IPS-18c (cell line): Measurements from ENCODE around the gene CDA.
A peak's percentile ranks its signal among the peaks of the same experiment; 100 is the strongest.

Source experiments
- H3K4me3 ChIP-seq: 2 replicates; pipeline ENCODE4 v1.7.0; 2013; ENCODE audit warnings: low read depth, mild to moderate bottlenecking, low read length, moderate library complexity; ENCODE audit not compliant: insufficient read depth
- H3K9me3 ChIP-seq: one replicate; pipeline ENCODE4 v1.6.1; 2013; ENCODE audit warnings: mild to moderate bottlenecking, low read length, moderate library complexity; ENCODE audit not compliant: control insufficient read depth, insufficient read depth

The CDA gene

GRCh38 chr1:20626524-20626923, 37.6 kb downstream of the CDA start:
- H3K4me3 ChIP-seq = no peak overlapping the region
- no peaks in the 10 kb centered on the region for H3K9me3 ChIP-seq

- Histone ChIP-seq H3K9me3 (no peaks in the 10 kb centered on the region), H3K4me3 (no peak overlapping the region)
Observed at GRCh38 chr1:20630729-20631128, 41.8 kb downstream of the CDA start.

- Histone ChIP-seq H3K4me3 (no peak overlapping the region), H3K9me3 (no peaks in the 10 kb centered on the region)
Observed at GRCh38 chr1:20632386-20632785, 43.5 kb downstream of the CDA start.

GRCh38 chr1:20633190-20634064, 44.5 kb downstream of the CDA start, which contains the start of gene PINK1:
Gene PINK1, plus strand, starts transcription at chr1:20633458. Its CDS starts 91 bp downstream, at chr1:20633549.
- Histone ChIP-seq H3K4me3 (peak within 1 kb of the TSS; percentile 71), H3K9me3 (no peaks in the 10 kb centered on the region)

- H3K4me3 ChIP-seq = peak overlapping the region; percentile 71
- no peaks in the 10 kb centered on the region for H3K9me3 ChIP-seq
Observed at GRCh38 chr1:20634065-20634593, 45.2 kb downstream of the CDA start.

- no peaks in the 10 kb centered on the region for H3K9me3 ChIP-seq
- peak overlapping the region; percentile 71; the same call in 1 of the 2 replicates for H3K4me3 ChIP-seq
Observed at GRCh38 chr1:20634594-20635084, 45.7 kb downstream of the CDA start.

GRCh38 chr1:20636785-20637347, 48.0 kb downstream of the CDA start:
- no peak overlapping the region for H3K4me3 ChIP-seq

GRCh38 chr1:20640183-20640597, 51.3 kb downstream of the CDA start:
- Histone ChIP-seq H3K9me3 (no peaks in the 10 kb centered on the region), H3K4me3 (no peak overlapping the region)

More at GRCh38 chr1:20636785-20637347, 48.0 kb downstream of the CDA start:
- no peaks in the 10 kb centered on the region for H3K9me3 ChIP-seq

- Histone ChIP-seq H3K9me3 (no peaks in the 10 kb centered on the region), H3K4me3 (no peak overlapping the region)
Observed at GRCh38 chr1:20641975-20642374, 53.1 kb downstream of the CDA start.

GRCh38 chr1:20643080-20643479, 54.2 kb downstream of the CDA start:
- no peaks in the 10 kb centered on the region for H3K9me3 ChIP-seq
- no peak overlapping the region for H3K4me3 ChIP-seq

GRCh38 chr1:20644416-20644815, 55.5 kb downstream of the CDA start:
- Histone ChIP-seq H3K9me3 (no peaks in the 10 kb centered on the region), H3K4me3 (no peak overlapping the region)

GRCh38 chr1:20645414-20645813, 56.5 kb downstream of the CDA start:
- H3K9me3 ChIP-seq = no peaks in the 10 kb centered on the region
- no peak overlapping the region for H3K4me3 ChIP-seq

GRCh38 chr1:20648438-20648837, 59.5 kb downstream of the CDA start:
- Histone ChIP-seq H3K9me3 (no peaks in the 10 kb centered on the region), H3K4me3 (no peak overlapping the region)

GRCh38 chr1:20648946-20649345, 60.0 kb downstream of the CDA start:
- Histone ChIP-seq H3K4me3 (no peak overlapping the region), H3K9me3 (no peaks in the 10 kb centered on the region)

GRCh38 chr1:20652300-20652699, 63.4 kb downstream of the CDA start:
- H3K9me3 ChIP-seq = no peaks in the 10 kb centered on the region
- no peak overlapping the region for H3K4me3 ChIP-seq

GRCh38 chr1:20654104-20654690, 65.3 kb downstream of the CDA start:
- Histone ChIP-seq H3K4me3 (no peak overlapping the region), H3K9me3 (no peaks in the 10 kb centered on the region)

- H3K4me3 ChIP-seq = no peak overlapping the region
- no peaks in the 10 kb centered on the region for H3K9me3 ChIP-seq
Observed at GRCh38 chr1:20657024-20657423, 68.1 kb downstream of the CDA start.
